ENCODE data around the gene SPSB2. TPM values are rescaled to one million over a fixed set of nuclear protein-coding genes. Genes with fewer than 3 reads are reported as not detected.

SPSB2 gene
- total and polyA plus RNA-seq, 9 of the 15 experiments (the other 6 are each of a cell fraction or from before 2014, with no cell fraction given): 0.10 to 10.6 (median 1.9) TPM

- TF ChIP-seq ZNF263 (CRISPR knock-in tag; IDR thresholded peaks at IDR 0.05; ENCODE audit: borderline replicate concordance) (no peak), E2F1 (CRISPR knock-in tag; IDR thresholded peaks at IDR 0.05) (no peak), E2F4 (CRISPR knock-in tag; IDR thresholded peaks at IDR 0.05; ENCODE audit: low read depth) (no peak), ZNF217 (CRISPR knock-in tag; IDR thresholded peaks at IDR 0.05) (no peak), ELF2 (CRISPR knock-in tag; IDR thresholded peaks at IDR 0.05) (no peak), MAFF (IDR thresholded peaks at IDR 0.05; ENCODE audit: low read length) (no peak), BCLAF1 (IDR thresholded peaks at IDR 0.05; ENCODE audit: borderline replicate concordance in 1 of 2, control insufficient read depth in 1 of 2, low read depth in 2 of 2, low read length in 1 of 2) (no peak), USF2 (CRISPR knock-in tag; IDR thresholded peaks at IDR 0.05) (no peak), FOS (IDR thresholded peaks at IDR 0.05; ENCODE audit: extremely low read depth, insufficient read length) (no peak), YY1 (IDR thresholded peaks at IDR 0.05; ENCODE audit: borderline replicate concordance in 1 of 3, control insufficient read depth in 1 of 3, extremely low read depth in 1 of 3, insufficient read depth in 3 of 3, insufficient read length in 1 of 3, insufficient replicate concordance in 2 of 3, low read depth in 1 of 3, low read length in 2 of 3) (no peak), SMC3 (conservative IDR thresholded peaks at IDR 0.05; ENCODE audit: insufficient read depth, low read depth, low read length) (no peak), NR2C2 (CRISPR knock-in tag; IDR thresholded peaks at IDR 0.05) (no peak), NR2C2 (tag; IDR thresholded peaks at IDR 0.05) (no peak), KDM2B (CRISPR knock-in tag; IDR thresholded peaks at IDR 0.05) (no peak), ZC3H4 (CRISPR knock-in tag; IDR thresholded peaks at IDR 0.05; ENCODE audit: borderline replicate concordance) (no peak), ZHX1 (conservative IDR thresholded peaks at IDR 0.05; ENCODE audit: low read length) (no peak)
Measured at GRCh38 chr12:6904280-6905276, 31.5 kb upstream of the SPSB2 start, which contains the start of gene LRRC23 (continued).

Data from K562 (cell line).